Left cardiac atrium (tissue), 4 donors: Measurements from ENCODE around the gene CMTM2. TPM values are rescaled to one million over a fixed set of nuclear protein-coding genes. Genes with fewer than 3 reads are reported as not detected.
A peak's percentile ranks its signal among the peaks of the same experiment; 100 is the strongest.

Source experiments
- ATAC-seq, 2 donors: fragments of 200-7000 bp; cut with Tn5 transposase; one replicate each; pipeline ENCODE4 v1.9.1; 2020; ENCODE audit warnings: mild to moderate bottlenecking in 2 of 2, moderate library complexity in 2 of 2
- DNase-seq: peaks from one replicate; pipeline ENCODE4 v3.0.0-alpha.2; 2020
- intact Hi-C, 2 donors: fragments of 100-400 bp; cut with DNase I; formaldehyde crosslinking; loops; one replicate each; pipeline versions ENCODE4 v1.14.1 to v1.15.1; 2022 to 2023
- long read RNA-seq: library from polyadenylated mRNA; unstranded; transcript quantifications from one replicate; pipeline ENCODE4 v2.0.0, GENCODE V29; 2021
- total RNA-seq, 2 donors: library from RNA; stranded (reverse); fragmentation: NEBNext Ultra II Directional; extraction: Animal tissue kit (Norgen Biotek cat#: 25700); gene quantifications; one replicate each; pipeline ENCODE4 v1.2.1, GENCODE V29; 2021
- donor health status: DM: no; HTN: yes; CAD: no.
- donor health status: DM: no; HTN: yes; CAD: no; lungs with severe emphysema.
- donor health status: DM: yes; HTN: yes; CAD: no.
- donor health status: Dilated cardiomyopathy.

The CMTM2 gene, protein sequence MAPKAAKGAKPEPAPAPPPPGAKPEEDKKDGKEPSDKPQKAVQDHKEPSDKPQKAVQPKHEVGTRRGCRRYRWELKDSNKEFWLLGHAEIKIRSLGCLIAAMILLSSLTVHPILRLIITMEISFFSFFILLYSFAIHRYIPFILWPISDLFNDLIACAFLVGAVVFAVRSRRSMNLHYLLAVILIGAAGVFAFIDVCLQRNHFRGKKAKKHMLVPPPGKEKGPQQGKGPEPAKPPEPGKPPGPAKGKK
- total RNA-seq = under 1 TPM in 1 of 2 donors, not detected in 1; 0.62 TPM
- long read RNA-seq = 0 reads

DNA sequence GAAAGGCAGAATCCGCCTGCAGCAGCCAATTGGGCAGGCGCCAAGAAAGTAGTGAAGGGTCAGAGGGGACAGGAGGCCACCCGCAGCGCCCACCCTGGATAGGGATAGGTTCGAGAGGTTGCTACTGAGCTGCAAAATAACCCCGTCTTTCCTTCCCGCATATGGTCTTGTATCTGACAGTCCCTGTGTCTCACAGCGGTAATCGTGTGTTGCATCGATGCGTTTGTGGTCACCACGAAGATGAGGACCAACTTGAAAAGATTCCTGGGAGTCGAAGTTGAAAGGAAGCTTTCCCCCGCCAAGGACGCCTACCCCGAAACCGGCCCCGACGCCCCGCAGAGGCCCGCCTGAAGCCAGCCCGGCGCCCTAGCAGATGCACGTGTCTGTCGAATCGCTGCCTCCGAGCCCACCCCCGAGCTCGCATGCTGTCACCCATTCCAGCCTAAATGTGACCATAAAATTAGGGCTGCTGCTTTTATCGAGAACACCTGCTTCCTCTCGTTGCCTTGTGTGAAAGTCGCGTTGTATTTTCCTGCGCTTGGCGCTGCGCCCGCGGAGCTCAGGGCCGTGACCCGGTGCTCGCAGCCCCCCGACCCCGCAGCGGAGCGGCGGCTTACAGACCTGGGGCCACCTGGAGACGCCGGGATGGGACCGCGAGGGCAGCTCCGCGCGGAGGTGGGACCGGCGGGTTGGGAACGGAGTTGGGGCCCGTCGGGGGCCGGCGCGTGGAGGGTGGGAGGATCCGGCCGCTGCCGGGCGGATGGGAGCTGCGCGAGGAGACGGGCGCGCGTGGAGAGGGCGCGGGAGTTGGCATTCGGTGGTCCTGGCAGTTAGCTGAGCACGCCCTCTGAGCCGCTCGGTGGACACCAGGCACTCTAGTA, at the start of gene CMTM2:
TSS of gene CMTM2 (plus strand) at position 813 of the 881 bp plus-strand sequence. CDS start 145 bp downstream, outside the sequence.
- intact Hi-C loops = no loop called here
- DNase-seq (no peak), ATAC-seq (peak; percentile 35 to 51)

DNA sequence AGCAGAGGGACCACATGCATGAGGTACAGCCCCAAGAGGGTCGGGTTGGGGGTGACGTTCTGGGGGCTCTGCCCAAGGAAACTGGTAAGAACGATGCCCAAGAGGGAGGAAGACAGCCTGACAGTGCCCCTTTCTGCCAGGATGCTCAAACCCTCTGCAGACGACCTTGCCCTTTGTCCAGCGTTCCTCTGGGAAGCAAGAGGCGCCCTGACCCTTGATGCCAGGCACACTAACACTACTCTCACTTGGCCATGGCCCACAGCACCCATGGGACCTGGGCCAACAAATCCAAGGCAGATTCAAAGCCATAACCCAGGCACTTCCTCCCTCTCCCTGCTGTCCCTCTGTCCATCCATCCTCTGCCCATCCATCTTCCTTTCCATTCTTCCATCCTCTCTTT, 49.8 kb upstream of the CMTM2 start:
- no peak for DNase-seq
- intact Hi-C loops = no loop called here
- no peak for ATAC-seq

DNA sequence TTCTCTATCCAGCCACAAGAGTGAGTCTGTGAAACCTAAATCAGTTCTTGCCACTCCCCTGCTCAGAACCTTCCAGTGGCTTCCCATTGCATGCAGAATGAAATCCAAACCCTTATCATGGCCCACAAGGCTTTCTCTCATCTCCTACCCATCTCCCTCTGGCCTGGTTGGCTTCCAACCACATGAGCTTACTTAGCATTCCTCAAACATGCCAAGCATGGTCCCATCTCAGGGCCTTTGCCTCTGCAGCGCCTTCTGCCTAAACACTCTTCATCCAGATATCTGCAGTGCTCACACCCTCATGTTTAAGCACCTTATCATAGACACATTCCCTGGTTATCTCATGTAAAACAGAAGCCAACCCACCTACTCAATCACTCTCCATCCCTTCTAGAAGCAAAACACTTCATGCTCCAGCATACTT, 44.9 kb upstream of the CMTM2 start:
- ATAC-seq (peak; percentile 70 to 78), DNase-seq (no peak)
- intact Hi-C loops = no loop called here

DNA sequence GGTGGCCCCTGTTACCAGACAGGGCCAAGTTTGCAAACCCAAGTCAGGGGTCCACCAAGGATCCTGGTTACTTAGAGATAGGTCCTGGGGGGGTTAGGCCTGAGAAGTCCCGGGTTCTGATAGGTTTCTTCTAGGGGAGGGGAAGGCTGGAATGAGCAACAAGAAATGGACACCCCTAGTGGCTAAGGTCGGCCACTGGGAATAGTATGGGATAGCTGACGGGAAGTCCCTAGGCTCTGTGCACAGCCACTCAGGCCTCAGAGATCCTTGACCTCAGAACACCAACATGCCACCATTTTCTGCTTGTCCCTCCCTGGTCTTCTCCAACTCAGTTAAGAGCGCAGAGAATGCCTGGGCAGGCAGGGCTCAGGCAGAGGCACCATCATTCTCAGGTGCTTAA, 42.7 kb upstream of the CMTM2 start:
- ATAC-seq (no peak), DNase-seq (no peak)
- intact Hi-C loops = no loop called here

DNA sequence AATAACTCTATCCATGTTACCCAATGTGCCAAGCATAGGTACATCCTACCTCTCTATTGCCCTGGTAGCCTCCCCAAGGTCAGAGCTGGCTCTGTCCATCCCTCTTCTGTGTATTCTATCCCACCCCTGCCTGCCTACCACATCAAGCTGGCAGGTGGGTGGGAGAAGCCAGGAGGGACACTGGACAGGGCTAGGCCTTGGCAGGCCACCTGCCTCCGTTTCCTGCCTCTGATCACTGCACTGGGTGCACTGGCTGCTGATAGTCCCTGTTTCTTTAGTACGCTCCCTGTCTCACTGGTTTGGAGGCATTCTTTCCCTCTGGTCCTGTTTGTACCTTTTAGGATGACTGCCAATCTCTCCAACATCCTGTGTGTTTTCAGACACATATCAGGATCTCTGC, 42.0 kb upstream of the CMTM2 start:
- intact Hi-C loops = no loop called here
- DNase-seq = no peak
- no peak for ATAC-seq

DNA sequence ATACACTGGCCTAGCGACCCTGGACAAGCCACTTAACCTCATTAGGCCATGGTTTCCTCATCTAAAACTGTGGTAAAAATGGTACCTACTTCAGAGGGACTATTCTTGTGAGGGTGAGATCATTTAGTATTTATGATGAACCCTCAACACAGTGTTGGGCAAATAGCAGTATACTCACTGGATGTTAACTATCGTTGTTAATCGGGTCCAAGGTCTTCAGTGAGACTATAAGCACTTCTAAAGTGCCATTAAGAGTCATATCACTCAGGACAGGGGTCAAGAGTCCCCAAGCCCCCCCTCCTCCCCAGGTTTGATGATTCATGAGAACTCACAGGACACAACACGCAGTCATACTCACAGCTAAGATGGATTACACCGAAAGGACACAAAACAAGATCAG, 40.4 kb upstream of the CMTM2 start:
- no peak for DNase-seq
- intact Hi-C loops = no loop called here
- ATAC-seq = peak in 1 of 2 donors; percentile 66

DNA sequence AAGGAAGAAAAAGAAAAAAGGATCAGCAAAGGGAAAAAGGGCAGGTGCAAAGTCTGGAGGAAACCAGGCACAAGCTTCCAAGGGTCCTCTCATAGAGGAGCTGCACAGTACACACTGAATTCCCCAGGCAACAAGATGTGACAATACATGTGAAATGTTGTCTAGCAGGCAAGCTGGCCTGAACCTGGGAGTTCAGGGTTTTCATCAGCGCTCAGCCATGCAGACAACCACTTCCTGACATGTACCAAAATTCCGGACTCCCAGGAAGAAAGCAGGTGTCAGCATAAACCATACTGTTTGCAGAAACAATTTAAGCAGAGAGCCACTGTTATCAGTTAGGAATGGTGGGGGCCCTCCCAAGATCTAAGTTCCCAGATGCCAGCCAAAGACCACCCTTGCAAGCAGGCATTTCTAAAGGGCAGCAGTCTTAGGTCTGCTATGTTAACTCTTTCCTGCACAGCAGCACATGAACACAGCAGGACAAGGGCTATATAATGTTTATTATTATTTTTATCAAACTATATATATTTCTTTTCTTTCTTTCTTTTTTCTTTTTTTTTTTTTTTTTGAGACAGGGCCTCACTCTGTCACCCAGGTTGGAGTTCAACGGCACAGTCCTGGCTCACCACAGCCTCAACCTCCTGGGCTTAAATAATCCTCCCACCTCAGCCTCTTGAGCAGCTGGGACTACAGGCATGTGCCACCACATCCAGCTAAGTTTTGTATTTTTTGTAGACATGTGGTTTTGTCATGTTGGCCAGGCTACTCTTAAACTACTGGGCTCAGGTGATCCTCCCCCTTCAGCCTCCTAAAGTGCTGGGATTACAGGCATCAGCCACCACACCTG, 39.4 kb upstream of the CMTM2 start:
- intact Hi-C loops = no loop called here
- ATAC-seq (no peak), DNase-seq (no peak)

DNA sequence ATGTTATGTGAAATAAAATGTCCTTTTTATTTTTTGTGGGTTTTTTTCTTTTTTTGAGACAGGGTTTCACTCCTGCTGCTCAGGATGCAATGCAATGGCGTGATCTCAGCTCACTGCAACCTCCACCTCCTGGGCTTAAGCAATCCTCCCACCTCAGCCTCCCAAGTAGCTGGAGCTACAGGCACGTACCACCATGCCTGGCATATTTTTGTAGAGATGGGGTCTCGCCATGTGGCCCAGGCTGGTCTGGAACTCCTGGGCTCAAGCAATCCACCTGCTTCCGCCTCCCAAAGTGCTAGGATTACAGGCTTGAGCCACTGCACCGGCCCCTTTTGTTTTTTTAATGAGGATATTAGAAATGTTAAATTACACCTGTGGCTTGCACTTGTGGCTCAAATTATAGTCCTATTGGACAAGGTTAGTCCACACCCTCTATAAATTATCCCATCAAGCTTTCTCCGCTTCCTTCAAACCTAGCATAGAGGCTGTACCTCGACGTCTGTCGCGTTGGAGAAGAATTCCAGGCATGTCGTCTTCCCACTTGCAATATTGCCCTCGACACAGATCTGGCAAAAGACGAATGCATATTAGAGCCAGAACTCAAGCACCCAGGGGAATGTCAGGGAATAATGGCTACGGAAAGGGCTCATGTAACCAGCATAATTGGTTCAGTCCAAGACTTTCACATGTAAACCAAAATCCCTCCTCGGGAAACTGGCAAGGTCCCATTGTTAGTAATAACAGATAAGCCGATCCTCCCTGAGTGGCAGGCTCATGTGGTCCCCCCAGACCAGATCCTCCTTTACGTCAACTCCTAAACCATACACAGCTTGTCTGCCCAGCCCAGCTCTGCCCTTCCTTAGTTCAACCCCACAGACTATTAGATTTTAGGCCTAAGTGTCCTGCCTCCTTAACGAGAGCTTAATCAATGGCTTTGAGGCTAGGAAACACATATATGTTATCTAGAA, 37.6 kb upstream of the CMTM2 start:
- ATAC-seq (peak; percentile 14 to 40), DNase-seq (no peak)
- intact Hi-C loops = no loop called here

DNA sequence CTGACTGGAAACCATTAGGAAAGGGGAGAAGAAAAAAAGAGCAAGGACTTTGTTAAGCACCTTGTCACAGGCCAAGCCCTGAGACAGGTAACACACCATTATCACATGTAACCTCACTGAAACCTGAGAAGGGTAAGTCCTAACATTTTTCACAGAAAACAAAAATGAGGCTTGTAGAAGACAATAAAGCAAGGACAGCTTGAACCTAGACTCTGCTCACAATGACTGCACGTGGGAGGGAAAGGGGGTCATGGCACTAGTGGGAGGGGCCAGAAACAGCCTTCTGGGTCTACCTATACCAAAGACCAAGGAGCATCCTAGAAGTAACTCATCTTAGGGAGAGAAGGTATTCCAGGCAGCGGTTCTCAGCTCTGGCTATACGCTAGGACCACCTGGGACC, 36.9 kb upstream of the CMTM2 start:
- intact Hi-C loops = no loop called here
- ATAC-seq (no peak), DNase-seq (no peak)

DNA sequence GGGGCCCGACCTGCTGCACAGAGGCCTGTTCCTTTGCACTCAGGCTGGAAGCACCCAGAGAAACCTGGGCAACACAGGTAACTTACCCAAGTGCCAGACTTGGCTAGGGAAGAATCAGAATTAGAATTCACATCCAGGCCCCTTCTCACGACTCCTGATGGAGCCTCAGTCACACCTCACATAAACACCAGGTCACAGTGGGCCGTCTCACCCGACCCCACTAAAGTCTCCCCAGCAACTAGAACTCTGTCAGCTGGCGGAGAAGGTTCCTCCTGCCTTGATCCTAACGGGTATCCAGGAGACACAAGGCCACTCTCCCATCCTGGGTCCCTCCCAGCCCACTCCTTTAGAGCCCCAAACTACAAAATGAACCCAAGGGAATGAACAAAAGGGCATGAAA, 35.7 kb upstream of the CMTM2 start:
- DNase-seq (no peak), ATAC-seq (no peak)
- intact Hi-C loops = no loop called here

DNA sequence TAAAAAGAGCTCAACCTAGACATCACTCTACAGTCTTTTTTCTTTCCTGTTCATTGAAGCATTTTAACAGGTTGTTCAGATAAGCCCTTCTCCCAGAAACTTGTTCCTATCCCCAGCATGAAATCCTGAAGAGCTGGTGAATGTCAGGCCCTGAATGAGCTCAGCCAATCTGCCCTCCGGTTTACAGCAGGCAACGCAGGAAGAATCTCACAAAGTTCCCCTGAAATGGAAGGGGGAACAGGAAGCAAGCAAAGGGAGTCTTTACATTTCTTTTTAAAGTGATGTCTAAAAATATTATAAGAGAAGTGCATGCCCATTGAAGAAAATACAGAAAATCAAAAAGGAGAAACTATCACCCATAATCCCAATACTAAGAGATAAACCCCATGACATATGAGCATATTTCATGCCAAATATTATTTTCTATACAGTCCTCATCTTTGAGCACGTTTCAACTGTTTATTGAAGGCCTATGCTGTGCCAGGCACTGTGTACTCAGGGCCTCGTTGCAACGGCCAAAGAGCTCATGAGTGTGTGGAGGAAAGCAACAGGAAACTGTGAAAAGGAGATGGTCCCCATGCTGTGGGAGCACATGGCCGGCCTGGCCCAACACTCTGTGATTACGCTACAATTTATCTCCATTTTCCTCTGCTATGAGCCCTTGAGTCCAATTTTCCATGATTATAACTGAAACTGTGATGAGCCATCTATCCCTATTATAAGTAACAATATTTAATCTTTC, 35.1 kb upstream of the CMTM2 start:
- intact Hi-C loops = no loop called here
- ATAC-seq (no peak), DNase-seq (no peak)

DNA sequence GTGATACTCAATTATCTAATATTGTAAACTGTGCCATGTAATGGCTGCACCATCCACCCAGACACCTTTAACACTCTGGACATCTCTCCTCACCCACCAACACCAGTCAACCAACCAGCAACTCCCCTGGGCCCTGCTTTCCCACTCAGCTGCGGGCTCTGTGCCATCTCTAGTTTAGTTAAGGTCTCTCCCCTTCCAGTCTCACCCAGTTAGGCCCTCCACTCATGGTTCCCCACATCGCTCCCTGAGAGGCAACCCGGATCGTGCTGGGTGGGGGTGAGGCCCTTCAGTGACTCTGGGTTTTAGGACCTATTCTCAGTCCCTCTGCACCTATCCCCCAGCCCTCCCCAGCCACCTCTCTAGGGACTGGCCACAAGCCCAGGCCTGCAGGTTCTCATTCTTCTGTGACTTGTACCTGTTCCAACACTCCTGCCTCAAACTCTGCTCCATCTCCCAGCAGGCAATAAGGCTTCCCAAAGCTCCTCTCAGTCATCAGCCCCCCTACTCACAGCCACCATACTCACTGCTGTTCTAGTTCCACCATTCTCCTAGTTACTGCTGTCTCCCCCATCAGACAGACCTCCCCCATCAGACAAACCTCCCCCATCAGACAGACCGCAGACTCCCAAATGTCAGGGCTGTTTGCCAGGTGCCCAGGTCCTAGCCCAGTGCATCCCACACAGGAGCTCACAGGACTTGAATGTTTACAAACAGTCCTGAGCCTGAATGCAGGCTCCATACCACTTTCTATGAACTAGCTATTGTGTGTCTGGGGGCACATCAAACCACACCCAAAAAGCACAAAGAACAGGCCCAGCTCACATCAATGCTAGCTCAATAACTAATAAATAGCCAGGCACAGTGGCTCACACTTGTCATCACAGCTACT, 31.9 kb upstream of the CMTM2 start:
- ATAC-seq = no peak
- intact Hi-C loops = no loop called here

DNA sequence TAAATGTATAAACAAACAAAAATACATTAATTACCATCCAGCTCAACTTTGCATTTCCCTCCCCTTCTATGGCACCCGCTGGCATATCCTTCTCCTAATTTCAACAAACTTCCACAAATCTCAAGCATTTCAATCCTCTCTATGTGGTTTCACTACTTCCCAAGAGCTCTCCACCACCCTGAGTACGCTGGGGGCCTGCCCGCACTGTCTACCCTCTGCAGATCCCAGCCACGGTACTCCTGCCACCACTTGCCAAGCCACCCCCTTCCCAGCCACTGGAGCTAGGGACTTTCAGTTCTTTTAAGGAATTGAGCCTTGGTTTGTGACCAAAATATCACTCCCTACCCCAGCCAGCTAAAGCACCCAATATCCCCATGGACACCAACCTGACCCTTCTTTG, 31.2 kb upstream of the CMTM2 start:
- DNase-seq = no peak

More for the DNA sequence above, 31.9 kb upstream of the CMTM2 start:
- no peak for DNase-seq

DNA sequence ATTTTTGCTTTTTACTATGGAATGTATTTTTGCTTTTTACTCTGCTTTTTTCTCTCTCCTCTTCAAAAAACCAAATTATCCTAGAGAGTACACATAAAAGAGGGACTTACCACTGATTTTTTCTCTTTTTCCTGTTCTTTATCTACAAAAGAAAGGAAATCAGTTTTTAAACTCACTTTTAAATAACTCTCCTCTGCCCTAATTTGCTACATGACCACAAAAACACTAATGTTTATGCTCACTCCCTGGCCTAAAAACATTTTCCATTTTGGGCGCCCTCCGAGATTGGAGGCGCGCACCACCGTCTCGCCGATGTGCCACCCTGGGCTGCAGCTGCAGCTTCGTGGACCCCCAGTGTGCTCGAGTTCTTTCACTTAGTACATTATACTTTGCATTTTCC, 30.4 kb upstream of the CMTM2 start:
- intact Hi-C loops = no loop called here
- ATAC-seq (no peak), DNase-seq (no peak)

More for the DNA sequence above, 31.2 kb upstream of the CMTM2 start:
- no peak for ATAC-seq
- intact Hi-C loops = no loop called here

DNA sequence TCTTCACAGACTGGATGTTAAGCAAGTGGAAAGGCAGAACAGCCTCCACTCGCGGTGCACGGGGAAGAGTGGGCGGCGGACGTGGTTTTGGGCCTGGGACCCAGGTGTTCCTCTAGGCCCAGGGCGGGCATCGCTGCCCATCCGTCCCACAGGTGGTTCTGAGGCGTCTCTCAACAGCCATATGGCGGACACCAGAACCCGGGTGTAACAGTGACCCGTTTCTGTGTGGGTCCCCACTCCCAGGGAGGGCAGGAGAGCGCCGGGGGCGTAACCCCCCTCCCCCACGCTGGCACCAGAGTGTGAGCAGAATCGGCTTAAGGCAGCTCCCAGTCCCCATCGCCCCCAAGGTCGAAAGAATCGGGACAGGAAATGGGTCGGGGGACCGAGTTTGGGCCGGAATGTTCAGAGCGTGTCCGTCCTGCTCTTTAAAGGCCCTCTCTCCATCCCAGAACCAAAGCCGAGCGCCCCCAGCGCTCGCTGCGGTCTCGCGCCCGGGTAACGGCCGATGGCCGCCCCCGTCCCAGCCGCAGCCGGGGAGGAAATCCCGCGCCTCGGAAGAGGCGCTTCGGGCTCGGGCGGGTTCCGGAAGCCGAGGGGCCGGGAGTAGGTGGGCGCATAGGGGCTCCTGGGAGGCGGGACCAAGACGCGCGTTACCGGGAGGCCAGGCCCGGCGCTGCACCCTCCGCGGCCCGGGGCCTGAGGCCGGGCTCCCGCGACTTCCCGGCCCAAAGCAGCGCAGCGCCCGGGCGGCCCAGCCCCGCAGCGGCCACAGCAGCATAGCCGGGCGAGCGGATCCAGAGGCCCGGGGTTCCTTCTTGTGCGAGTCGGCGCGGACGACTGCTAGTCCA, 29.8 kb upstream of the CMTM2 start, which contains the start of gene TK2:
TSS of gene TK2 (minus strand) at position 839 of the 848 bp plus-strand sequence. CDS start at position 778, 61 bp downstream.
- peak; percentile 77 for DNase-seq
- peak; percentile 72 to 81 for ATAC-seq
- intact Hi-C loops = loop anchor here in 1 of 2 donors (2.0 kb wide), 1 partner anchor 33 kb away; no protein-coding TSS in a partner anchor

DNA sequence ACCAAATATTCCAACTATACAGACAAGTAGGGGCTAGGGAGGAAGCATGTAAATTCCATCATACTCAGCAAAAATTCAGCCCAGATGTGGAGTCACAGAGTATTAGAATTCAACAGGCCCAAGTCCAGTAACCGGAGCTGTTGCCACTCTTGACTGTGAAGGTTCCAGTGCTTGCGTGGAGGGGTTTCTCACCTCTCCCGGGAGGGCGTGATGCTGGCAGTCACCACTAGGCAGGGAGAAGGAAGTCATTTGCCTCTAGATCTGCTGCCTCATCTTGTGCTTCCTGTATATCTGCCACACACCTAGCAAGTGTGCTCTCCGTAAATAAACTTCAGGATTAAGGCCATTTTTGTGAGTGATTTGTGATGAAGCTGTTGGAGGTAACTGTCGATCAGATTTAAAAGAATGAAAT, 27.9 kb upstream of the CMTM2 start:
- ATAC-seq = no peak

More for the DNA sequence above, 27.9 kb upstream of the CMTM2 start:
- intact Hi-C loops = loop anchor here in 1 of 2 donors (2.0 kb wide), 1 partner anchor 35 kb away; no protein-coding TSS in a partner anchor
- peak; percentile 43 for DNase-seq
